ENCODE results near the gene GNAT1. TPM values are rescaled to one million over a fixed set of nuclear protein-coding genes. Genes with fewer than 3 reads are reported as not detected.

Gene GNAT1
- total RNA-seq, 2 donors from 2014 or later, result not detected

- Histone ChIP-seq H3K4me1 (peaks cover 0 to 21% of the 10 kb centered on the region in 2 donors), H3K27me3 (no peaks in the 10 kb centered on the region), H3K9me3 (no peaks in the 10 kb centered on the region), H3K36me3 (no peaks in the 10 kb centered on the region), H3K27ac (no peak overlapping the region), H3K4me3 (no peak overlapping the region)
- no peak for TF ChIP-seq CTCF (IDR thresholded peaks at IDR 0.05)
- DNase-seq (ENCODE audit: low spot score), result no peak
These were observed 11.9 kb downstream of the GNAT1 start for GRCh38 chr3:50203113-50203808.

GRCh38 chr3:50203809-50204803, 12.7 kb downstream of the GNAT1 start:
- TF ChIP-seq CTCF (IDR thresholded peaks at IDR 0.05), result no peak
- Histone ChIP-seq H3K27ac (peak overlapping the region; percentile 70 to 84), H3K9me3 (no peaks in the 10 kb centered on the region), H3K4me1 (peaks cover 0 to 21% of the 10 kb centered on the region in 2 donors), H3K4me3 (peak overlapping the region in 1 of 2 donors; percentile 60), H3K36me3 (no peaks in the 10 kb centered on the region), H3K27me3 (no peaks in the 10 kb centered on the region)
- no peak for DNase-seq (ENCODE audit: low spot score)

GRCh38 chr3:50204804-50205412, 13.5 kb downstream of the GNAT1 start, which contains the start of gene SLC38A3:
Gene SLC38A3, plus strand, starts transcription at chr3:50205271. Its CDS starts 8,929 bp downstream, at chr3:50214200.
- no peaks in the 10 kb centered on the region for H3K9me3 ChIP-seq
- TF ChIP-seq CTCF (IDR thresholded peaks at IDR 0.05), result no peak
- H3K36me3 ChIP-seq, result no peaks in the 10 kb centered on the region
- H3K27me3 ChIP-seq, result no peaks in the 10 kb centered on the region
- peak within 1 kb of the TSS; percentile 44 to 60 for H3K4me3 ChIP-seq
- H3K4me1 ChIP-seq, result peaks cover 0 to 21% of the 10 kb centered on the region in 2 donors
- peak within 1 kb of the TSS; percentile 70 to 84 for H3K27ac ChIP-seq
- DNase-seq (ENCODE audit: low spot score), result no peak

GRCh38 chr3:50205413-50206276, 14.2 kb downstream of the GNAT1 start:
- H3K27ac ChIP-seq, result peak overlapping the region; percentile 70 to 84
- H3K4me3 ChIP-seq, result peak overlapping the region; percentile 44 to 60
- no peaks in the 10 kb centered on the region for H3K27me3 ChIP-seq
- peaks cover 0 to 21% of the 10 kb centered on the region in 2 donors for H3K4me1 ChIP-seq
- no peaks in the 10 kb centered on the region for H3K36me3 ChIP-seq
- no peak for DNase-seq (ENCODE audit: low spot score)
- H3K9me3 ChIP-seq, result no peaks in the 10 kb centered on the region
- TF ChIP-seq CTCF (IDR thresholded peaks at IDR 0.05), result no peak
